OCI-LY1 (cell line): ENCODE results near the gene PSMD6.

Experiments used
- H2AFZ ChIP-seq: fragments of 200-600 bp; sonication (generic), shearing (Covaris generic); 2 replicates; pipeline ENCODE4 v1.6.0; 2014; ENCODE audit warnings: antibody characterized with exemption, mild to moderate bottlenecking, low read length
- H3F3A ChIP-seq: fragments of 200-600 bp; sonication (generic), shearing (Covaris generic); 2 replicates; pipeline ENCODE4 v1.6.0; 2014; ENCODE audit warnings: mild to moderate bottlenecking, antibody characterized with exemption, low read length, moderate library complexity; ENCODE audit not compliant: insufficient read depth
- H3K27ac ChIP-seq: fragments of 200-600 bp; sonication (generic); 2 replicates; pipeline ENCODE4 v1.5.1; 2014; ENCODE audit warnings: low read length, mixed run types, mild to moderate bottlenecking, low read depth; ENCODE audit not compliant: poor library complexity, severe bottlenecking
- H3K27me3 ChIP-seq: fragments of 200-600 bp; sonication (generic); 2 replicates; pipeline ENCODE4 v1.6.0; 2014; ENCODE audit warnings: antibody characterized with exemption, mild to moderate bottlenecking, low read length, moderate library complexity; ENCODE audit not compliant: insufficient read depth
- H3K36me3 ChIP-seq: fragments of 200-600 bp; sonication (generic); 2 replicates; pipeline ENCODE4 v1.6.1; 2014; ENCODE audit warnings: mild to moderate bottlenecking, antibody characterized with exemption, low read length, moderate library complexity, mixed read lengths; ENCODE audit not compliant: insufficient read depth
- H3K4me1 ChIP-seq: fragments of 200-600 bp; sonication (generic); 2 replicates; pipeline ENCODE4 v1.5.1; 2014; ENCODE audit warnings: mild to moderate bottlenecking, low read length, moderate library complexity; ENCODE audit not compliant: insufficient read depth, severe bottlenecking
- H3K4me2 ChIP-seq: fragments of 200-600 bp; sonication (generic), shearing (Covaris generic); 2 replicates; pipeline ENCODE4 v1.6.1; 2014; ENCODE audit warnings: low read length
- H3K4me3 ChIP-seq: fragments of 200-600 bp; sonication (generic); 2 replicates; pipeline ENCODE4 v1.5.1; 2014; ENCODE audit warnings: low read length, low read depth, mild to moderate bottlenecking, mixed read lengths; ENCODE audit not compliant: poor library complexity, severe bottlenecking
- H3K79me2 ChIP-seq: fragments of 200-600 bp; shearing (Covaris generic); 2 replicates; pipeline ENCODE4 v1.6.1; 2016; ENCODE audit warnings: mixed run types, low read length, mixed read lengths; ENCODE audit not compliant: insufficient read depth
- H3K9ac ChIP-seq: fragments of 200-600 bp; sonication (generic), shearing (Covaris generic); 2 replicates; pipeline ENCODE4 v1.6.1; 2014; ENCODE audit warnings: mild to moderate bottlenecking, low read length, mixed read lengths
- H3K9me2 ChIP-seq: fragments of 200-600 bp; sonication (generic), shearing (Covaris generic); 2 replicates; pipeline ENCODE4 v1.6.1; 2014; ENCODE audit warnings: low read depth, mild to moderate bottlenecking, low read length, mixed read lengths
- H3K9me3 ChIP-seq: fragments of 200-600 bp; shearing (Covaris generic); 2 replicates; pipeline ENCODE4 v1.6.1; 2014; ENCODE audit warnings: low read length, mixed read lengths
- H4K20me1 ChIP-seq: fragments of 200-600 bp; sonication (generic), shearing (Covaris generic); 2 replicates; pipeline ENCODE4 v1.6.0; 2016; ENCODE audit warnings: mild to moderate bottlenecking, low read length; ENCODE audit not compliant: insufficient read depth
- EZH2 ChIP-seq: fragments of 200-600 bp; sonication (generic), shearing (Covaris generic); IDR thresholded peaks from 2 replicates; pipeline ENCODE4 v1.8.0; 2017; ENCODE audit warnings: borderline replicate concordance, mixed run types, mild to moderate bottlenecking, antibody characterized with exemption, low read length, moderate library complexity, mixed read lengths
- TF ChIP-seq, protein P1 (sequence below): fragments of 200-600 bp; sonication (generic), shearing (Covaris generic); IDR thresholded peaks from 2 replicates; pipeline ENCODE4 v1.5.1; 2017; ENCODE audit warnings: mild to moderate bottlenecking, antibody characterized with exemption, low read length, moderate library complexity, mixed read lengths

The PSMD6 gene

DNA sequence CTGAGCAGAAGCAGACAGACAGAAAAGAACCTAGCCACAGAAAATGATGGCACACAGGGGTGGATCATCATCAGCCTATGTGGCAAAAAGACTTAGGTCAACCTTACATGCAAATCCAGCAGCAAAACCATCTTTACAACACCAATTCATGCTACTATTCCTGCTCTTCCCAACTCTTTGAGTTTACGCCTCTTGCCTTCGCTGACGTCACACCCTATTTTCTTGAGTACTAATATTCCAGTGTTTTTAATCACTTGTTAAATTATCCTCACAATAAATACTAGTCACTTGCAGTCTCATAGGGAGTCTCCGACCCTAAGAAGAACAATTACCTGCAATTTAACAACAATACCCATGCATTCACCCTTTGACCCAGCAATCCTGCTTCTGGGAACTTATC lies 6.0 kb upstream of the PSMD6 start:
- no peak for TF ChIP-seq EZH2
- TF ChIP-seq, protein P1, sequence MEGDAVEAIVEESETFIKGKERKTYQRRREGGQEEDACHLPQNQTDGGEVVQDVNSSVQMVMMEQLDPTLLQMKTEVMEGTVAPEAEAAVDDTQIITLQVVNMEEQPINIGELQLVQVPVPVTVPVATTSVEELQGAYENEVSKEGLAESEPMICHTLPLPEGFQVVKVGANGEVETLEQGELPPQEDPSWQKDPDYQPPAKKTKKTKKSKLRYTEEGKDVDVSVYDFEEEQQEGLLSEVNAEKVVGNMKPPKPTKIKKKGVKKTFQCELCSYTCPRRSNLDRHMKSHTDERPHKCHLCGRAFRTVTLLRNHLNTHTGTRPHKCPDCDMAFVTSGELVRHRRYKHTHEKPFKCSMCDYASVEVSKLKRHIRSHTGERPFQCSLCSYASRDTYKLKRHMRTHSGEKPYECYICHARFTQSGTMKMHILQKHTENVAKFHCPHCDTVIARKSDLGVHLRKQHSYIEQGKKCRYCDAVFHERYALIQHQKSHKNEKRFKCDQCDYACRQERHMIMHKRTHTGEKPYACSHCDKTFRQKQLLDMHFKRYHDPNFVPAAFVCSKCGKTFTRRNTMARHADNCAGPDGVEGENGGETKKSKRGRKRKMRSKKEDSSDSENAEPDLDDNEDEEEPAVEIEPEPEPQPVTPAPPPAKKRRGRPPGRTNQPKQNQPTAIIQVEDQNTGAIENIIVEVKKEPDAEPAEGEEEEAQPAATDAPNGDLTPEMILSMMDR: no peak
- Histone ChIP-seq H3K4me1 (peaks cover 5% of the 10 kb centered on the region), H3F3A (no peaks in the 10 kb centered on the region), H3K27ac (no peak overlapping the region), H3K4me2 (no peak overlapping the region), H3K79me2 (no peaks in the 10 kb centered on the region), H3K4me3 (no peak overlapping the region), H4K20me1 (no peaks in the 10 kb centered on the region), H3K36me3 (no peaks in the 10 kb centered on the region), H3K9me2 (no peaks in the 10 kb centered on the region), H3K9ac (no peak overlapping the region), H3K9me3 (no peaks in the 10 kb centered on the region), H3K27me3 (no peaks in the 10 kb centered on the region), H2AFZ (no peak overlapping the region)

- no peaks in the 10 kb centered on the region for H3K9me3 ChIP-seq
- no peak overlapping the region for H3K4me2 ChIP-seq
- no peak overlapping the region for H3K4me3 ChIP-seq
- no peaks in the 10 kb centered on the region for H3K36me3 ChIP-seq
- no peak overlapping the region for H2AFZ ChIP-seq
- H3K79me2 ChIP-seq: no peaks in the 10 kb centered on the region
- peaks cover 8% of the 10 kb centered on the region for H3K4me1 ChIP-seq
- TF ChIP-seq EZH2: no peak
- TF ChIP-seq, protein P1: no peak
- H3K9me2 ChIP-seq: no peaks in the 10 kb centered on the region
- no peaks in the 10 kb centered on the region for H3F3A ChIP-seq
- H3K27me3 ChIP-seq: no peaks in the 10 kb centered on the region
- H4K20me1 ChIP-seq: no peaks in the 10 kb centered on the region
- no peak overlapping the region for H3K9ac ChIP-seq
- no peak overlapping the region for H3K27ac ChIP-seq
These were observed 5.5 kb upstream of the PSMD6 start for GRCh38 chr3:64028754-64029153.

DNA sequence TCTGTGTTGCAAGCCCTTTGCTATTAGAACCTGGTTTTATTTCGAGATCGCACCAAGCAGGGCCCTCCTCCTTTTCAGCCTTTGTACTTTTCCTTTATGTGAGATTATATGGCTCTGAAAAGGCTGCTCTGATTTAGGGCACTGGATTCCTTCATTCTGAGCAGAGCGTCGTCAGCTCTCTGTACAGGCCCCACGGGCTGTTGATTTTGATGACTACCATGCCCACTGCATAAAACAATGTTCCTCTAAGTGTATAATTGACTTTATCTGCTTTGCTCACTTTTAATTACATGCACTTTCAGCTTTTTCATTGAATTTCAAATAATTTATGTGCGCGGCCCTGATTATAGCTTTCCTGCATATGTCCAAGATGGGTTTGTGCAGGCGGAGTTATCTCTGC lies 4.4 kb upstream of the PSMD6 start:
- Histone ChIP-seq H3K27me3 (no peaks in the 10 kb centered on the region), H3K27ac (no peak overlapping the region), H3K9me3 (no peaks in the 10 kb centered on the region), H3K36me3 (no peaks in the 10 kb centered on the region), H3K4me1 (peaks cover 11% of the 10 kb centered on the region), H3K4me3 (no peak overlapping the region), H3K4me2 (no peak overlapping the region), H3K9me2 (no peaks in the 10 kb centered on the region), H3F3A (no peaks in the 10 kb centered on the region), H3K9ac (no peak overlapping the region), H4K20me1 (no peaks in the 10 kb centered on the region), H3K79me2 (peaks cover 5% of the 10 kb centered on the region), H2AFZ (no peak overlapping the region)
- no peak for TF ChIP-seq EZH2
- TF ChIP-seq, protein P1: no peak
